Measurements from ENCODE around the gene AOPEP.

AOPEP gene

DNA sequence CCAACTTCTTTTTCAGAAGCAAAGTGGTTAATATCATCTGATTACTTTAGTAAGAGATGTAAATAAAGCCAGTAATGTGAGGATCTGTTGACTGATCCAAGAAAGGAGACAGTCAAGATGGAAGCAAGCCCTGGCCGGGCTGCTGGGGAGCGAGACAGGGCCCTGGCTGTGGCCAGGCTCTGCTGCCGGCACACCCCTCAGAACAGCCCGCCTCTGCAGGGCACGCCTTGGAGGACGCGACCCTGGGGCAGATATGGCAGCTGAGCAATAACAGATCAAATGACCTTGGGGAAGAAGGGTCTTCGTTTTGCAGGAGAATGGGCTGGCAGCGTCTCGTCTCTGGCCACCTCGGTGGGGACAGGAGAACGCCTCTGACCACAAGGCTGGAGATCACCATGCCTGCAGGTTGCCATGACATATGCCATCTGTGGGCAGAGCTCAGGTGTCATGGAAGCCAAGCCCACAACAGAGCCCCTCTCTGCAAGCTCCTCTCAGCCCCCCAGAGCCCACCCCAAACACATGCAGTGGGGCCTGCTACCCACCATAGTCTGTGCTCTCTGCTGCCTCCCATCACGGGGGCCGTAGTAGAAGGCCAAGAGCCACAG, 384.5 kb downstream of the AOPEP start:
- no peak for DNase-seq (ENCODE audit: low spot score)
- Histone ChIP-seq H3K4me3 (no peak overlapping the region), H3K27ac (peak overlapping the region in 1 of 2 donors; percentile 37)
- TF ChIP-seq, protein P1, sequence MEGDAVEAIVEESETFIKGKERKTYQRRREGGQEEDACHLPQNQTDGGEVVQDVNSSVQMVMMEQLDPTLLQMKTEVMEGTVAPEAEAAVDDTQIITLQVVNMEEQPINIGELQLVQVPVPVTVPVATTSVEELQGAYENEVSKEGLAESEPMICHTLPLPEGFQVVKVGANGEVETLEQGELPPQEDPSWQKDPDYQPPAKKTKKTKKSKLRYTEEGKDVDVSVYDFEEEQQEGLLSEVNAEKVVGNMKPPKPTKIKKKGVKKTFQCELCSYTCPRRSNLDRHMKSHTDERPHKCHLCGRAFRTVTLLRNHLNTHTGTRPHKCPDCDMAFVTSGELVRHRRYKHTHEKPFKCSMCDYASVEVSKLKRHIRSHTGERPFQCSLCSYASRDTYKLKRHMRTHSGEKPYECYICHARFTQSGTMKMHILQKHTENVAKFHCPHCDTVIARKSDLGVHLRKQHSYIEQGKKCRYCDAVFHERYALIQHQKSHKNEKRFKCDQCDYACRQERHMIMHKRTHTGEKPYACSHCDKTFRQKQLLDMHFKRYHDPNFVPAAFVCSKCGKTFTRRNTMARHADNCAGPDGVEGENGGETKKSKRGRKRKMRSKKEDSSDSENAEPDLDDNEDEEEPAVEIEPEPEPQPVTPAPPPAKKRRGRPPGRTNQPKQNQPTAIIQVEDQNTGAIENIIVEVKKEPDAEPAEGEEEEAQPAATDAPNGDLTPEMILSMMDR (IDR thresholded peaks at IDR 0.05): no peak

DNA sequence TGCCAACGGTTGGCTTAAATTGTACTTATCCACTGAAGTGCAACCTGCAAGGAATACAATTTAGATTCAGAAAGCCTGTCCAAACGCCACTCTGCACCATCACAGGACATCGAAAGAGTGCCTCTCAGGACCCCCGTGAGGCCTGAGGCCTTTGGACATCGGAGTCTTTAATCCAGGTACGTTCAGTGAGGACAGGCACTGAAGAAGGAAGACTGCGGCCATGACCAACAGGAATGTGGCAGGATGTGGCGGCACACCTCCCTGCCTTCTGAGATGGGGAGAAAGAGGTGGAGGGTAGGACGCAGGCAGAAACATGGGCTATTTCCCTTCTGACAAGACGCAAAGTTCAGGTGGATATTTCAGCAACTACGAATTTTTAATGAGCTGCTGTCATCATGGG, 385.2 kb downstream of the AOPEP start:
- Histone ChIP-seq H3K4me3 (no peak overlapping the region), H3K27ac (peak overlapping the region in 1 of 2 donors; percentile 36)
- TF ChIP-seq, protein P1 (IDR thresholded peaks at IDR 0.05): no peak
- DNase-seq (ENCODE audit: low spot score): no peak

DNA sequence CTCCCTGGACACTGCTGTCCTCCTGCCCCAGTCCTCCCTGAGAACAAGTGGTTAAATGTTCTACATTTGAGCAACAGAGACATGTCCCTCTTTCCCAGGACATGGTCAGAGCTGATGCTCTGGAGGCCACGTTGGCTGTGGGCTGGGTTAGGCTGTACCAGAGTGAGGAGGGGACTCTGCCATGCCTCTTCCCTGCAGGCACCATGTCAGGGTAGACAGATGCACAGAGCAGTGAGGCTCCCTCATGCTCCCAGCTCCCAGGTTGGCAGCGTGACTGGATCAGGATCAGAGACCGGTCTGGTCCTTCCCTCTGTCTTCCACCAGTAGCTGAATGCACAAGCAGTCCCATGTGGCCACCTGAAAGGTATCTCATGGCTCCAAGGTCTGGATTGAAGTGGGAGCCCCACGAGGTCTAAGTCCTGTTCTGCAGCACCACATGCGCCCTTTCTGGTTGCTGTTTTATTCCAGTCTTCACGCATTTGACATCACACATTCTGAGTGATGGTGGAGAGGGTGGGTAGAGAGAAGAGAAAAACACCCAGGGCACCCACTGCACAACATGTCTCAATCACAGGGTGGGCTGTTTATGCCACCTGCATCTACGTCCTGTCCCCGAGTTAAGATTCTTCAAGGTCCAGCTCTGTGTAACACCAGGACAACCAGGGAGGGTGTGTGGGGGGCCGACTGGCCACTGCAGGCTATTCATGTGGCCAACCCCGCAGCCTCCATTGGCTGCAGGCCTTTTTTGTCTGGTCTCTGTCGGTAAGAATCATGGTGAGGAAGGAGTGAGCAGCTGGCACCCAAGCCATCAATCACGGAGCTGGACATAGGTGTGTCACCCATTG, 386.2 kb downstream of the AOPEP start:
- DNase-seq (ENCODE audit: low spot score): no peak
- TF ChIP-seq, protein P1 (IDR thresholded peaks at IDR 0.05): no peak
- H3K4me3 ChIP-seq: no peak overlapping the region
- peak overlapping the region in 1 of 2 donors; percentile 36 for H3K27ac ChIP-seq

DNA sequence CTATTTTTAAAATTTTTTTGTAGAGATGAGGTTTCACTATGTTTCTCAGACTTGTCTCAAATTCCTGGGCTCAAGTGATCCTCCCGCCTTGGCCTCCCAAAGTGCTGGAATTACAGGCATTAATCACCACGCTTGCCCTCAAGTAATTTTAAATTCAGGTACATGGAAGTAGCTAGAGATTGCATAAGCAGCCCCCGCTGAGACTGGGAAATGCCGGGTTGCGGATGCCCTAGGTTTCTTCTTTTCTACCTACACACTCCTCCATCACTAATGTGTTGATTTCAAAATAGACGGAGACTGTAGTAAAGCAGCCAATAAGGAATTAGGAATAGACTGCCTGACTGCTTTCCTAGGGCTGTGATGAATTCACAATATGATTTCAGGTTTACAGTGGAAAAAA, 388.6 kb downstream of the AOPEP start:
- TF ChIP-seq, protein P1 (IDR thresholded peaks at IDR 0.05): no peak
- Histone ChIP-seq H3K27ac (peak overlapping the region in 1 of 2 donors; percentile 76), H3K4me3 (no peak overlapping the region)
- no peak for DNase-seq (ENCODE audit: low spot score)

DNA sequence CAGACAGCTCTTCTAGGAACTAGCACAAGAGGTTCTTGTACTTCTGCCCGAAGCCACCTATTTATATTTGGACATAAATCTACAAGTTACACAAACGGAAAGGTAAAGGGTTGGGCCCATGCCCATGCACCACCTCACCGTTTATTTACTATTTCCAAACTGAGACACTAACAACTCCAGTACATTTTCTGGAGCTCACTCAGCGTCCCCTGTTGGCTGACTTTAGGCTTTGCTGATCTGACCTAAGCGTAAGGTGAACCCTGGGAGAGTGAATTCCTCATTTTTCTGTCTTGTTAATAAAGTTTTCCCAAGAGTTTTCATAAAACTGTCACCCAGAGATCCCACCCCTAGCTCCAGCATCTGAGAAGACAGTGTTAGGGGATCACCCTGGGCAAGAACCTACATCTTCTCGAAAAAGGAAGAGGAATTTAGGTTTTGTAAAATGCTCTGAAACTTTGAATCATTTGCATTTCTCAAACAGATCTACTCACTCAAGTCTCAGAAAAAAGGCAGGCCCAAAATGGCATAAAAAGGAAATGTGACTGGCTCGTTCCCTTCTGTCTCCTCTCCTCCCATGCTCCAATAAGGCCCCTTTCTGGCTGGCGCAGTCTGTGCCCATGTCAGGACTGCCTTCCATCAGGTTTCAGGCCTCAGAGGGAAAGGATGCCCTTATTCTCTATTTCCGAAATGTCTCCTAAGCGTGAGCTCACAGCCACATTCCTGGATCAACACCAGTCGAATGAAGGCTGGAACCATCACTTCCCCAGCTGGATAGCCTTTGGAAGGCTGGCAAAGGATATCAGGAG, 389.7 kb downstream of the AOPEP start:
- peak overlapping the region; percentile 26 to 76 for H3K27ac ChIP-seq
- TF ChIP-seq, protein P1 (IDR thresholded peaks at IDR 0.05): peak; percentile 17
- no peak for DNase-seq (ENCODE audit: low spot score)
- H3K4me3 ChIP-seq: no peak overlapping the region

DNA sequence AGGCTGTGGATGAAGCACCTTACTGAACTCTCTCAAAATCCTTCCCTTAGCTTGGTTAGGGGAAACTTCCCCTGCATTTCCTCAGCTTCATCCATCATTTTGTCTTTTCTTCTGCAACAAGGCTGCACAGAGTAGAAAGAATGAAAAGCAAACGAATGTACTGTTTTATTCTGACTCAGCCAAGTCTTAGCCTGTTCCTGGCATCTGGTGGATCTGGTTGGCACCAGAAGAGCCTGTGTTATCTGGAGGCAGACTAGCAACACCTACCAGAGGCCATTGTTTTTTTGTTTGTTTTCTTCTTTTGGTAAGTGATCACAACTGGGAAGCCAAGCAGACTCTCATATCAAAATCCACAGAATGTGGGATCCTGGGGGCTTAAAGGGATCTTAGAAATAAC, 390.3 kb downstream of the AOPEP start:
- H3K27ac ChIP-seq: peak overlapping the region; percentile 26 to 76
- TF ChIP-seq, protein P1 (IDR thresholded peaks at IDR 0.05): no peak

More for the DNA sequence above, 390.3 kb downstream of the AOPEP start:
- H3K4me3 ChIP-seq: no peak overlapping the region
- DNase-seq (ENCODE audit: low spot score): no peak

All from coronary artery (tissue), 2 donors.